Uterus (tissue), 4 donors: ENCODE results near the gene NPHP4. TPM values are rescaled to one million over a fixed set of nuclear protein-coding genes. Genes with fewer than 3 reads are reported as not detected.

Experiments
- DNase-seq, 2 donors: peaks; one replicate each; pipeline ENCODE4 v3.0.0-alpha.2; 2019 to 2020
- H3K27ac ChIP-seq, 2 donors: fragments of 200-600 bp; sonication (generic); 1 replicate in 1 of 2; 2 replicates in 1 of 2; pipeline ENCODE4 v1.5.1; 2016 to 2018
- H3K27me3 ChIP-seq, 2 donors: fragments of 200-600 bp; sonication (generic); one replicate each; pipeline ENCODE4 v1.5.1; 2018 to 2019; ENCODE audit warnings: control low read depth in 1 of 2
- H3K36me3 ChIP-seq, 2 donors: fragments of 200-600 bp; sonication (generic); one replicate each; pipeline ENCODE4 v1.5.1; 2019; ENCODE audit warnings: control low read depth in 1 of 2
- H3K4me1 ChIP-seq, 2 donors: fragments of 200-600 bp; sonication (generic); one replicate each; pipeline ENCODE4 v1.5.1; 2018 to 2019; ENCODE audit warnings: control low read depth in 1 of 2
- H3K4me3 ChIP-seq, 2 donors: fragments of 200-600 bp; sonication (generic); 1 replicate in 1 of 2; 2 replicates in 1 of 2; pipeline ENCODE4 v1.5.1; 2018 to 2019; ENCODE audit warnings: mild to moderate bottlenecking in 1 of 2
- H3K9me3 ChIP-seq, 2 donors: fragments of 200-600 bp; sonication (generic); one replicate each; pipeline ENCODE4 v1.5.1; 2019; ENCODE audit warnings: control low read depth in 1 of 2
- POLR2A ChIP-seq, 2 donors: fragments of 450-650 bp; IDR thresholded peaks; one replicate each; pipeline ENCODE4 v1.6.1; 2016; ENCODE audit warnings: antibody characterized with exemption in 2 of 2, mild to moderate bottlenecking in 1 of 2, moderate library complexity in 1 of 2
- intact Hi-C: fragments of 100-400 bp; cut with DNase I; formaldehyde crosslinking; loops from one replicate; pipeline ENCODE4 v1.15.1; 2023; ENCODE audit warnings: low total_unique reads
- total RNA-seq, 4 donors: library from RNA; depleted of rRNA in 3 of 4; stranded (reverse); fragments of >200 nt in 3 of 4; gene quantifications; one replicate each; pipeline versions ENCODE4 v1.1.0 to v1.2.4, GENCODE V29; 2014 to 2023
- TF ChIP-seq, protein P1 (sequence below), 4 experiments: fragments of 200-600 bp in 2 of 4; fragments of 450-650 bp in 2 of 4; sonication (generic) in 2 of 4; IDR thresholded peaks; one replicate each; pipeline ENCODE4 v1.5.1; 2016 to 2019; ENCODE audit warnings: antibody characterized with exemption in 4 of 4, mild to moderate bottlenecking in 2 of 4, moderate library complexity in 1 of 4
- donor health status: DM: yes; HTN: yes; CAD: no.

NPHP4 gene
- total RNA-seq, 4 donors from 2014 or later = 1.3 to 16.2 (median 7.0) TPM

DNA sequence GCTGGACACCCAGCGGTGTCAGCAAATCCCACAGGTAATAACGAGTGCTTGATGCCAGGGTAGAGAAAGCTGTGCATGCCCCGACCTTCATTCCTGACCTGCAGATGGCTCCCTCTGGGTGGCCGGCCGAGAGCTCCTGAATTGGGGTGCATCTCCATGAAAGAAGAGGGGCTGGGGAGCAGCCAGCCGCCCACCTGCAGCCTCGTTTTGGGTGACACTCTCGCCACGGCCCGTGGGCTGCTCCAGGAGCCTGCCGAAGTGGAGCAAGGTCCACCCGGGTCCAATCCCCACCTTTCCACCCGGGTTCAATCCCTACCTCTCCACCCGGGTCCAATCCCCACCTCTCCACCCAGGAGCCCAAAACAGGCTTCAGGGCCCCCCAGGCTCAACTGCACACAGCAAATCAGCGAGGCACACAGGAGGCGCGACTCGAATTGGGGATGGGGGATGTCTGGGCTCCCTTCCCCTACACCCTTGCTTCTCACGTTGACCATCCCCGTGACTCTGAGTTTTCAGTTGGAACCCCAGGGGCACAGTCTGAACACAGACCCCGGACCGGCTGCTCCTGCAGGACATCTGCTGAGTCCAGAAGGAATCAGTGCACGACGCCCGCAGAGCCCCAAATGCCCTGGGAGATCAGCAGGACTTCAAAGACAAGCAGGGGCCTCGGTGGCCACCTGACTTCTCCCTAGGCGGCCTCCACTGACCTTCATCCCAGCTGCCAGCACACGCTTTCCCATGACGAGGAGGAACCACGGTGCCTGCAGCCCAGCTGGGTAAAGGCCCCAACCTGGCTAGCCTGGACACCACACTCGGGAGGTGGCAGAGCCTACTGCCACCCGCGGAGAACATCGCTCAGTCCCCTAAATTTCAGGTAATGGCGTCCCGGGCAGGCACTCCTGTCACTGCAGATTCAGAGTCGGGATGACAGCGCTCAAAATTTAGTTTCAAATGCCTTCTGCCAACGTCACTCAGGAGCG, 159.0 kb downstream of the NPHP4 start:
- TF ChIP-seq, protein P1, sequence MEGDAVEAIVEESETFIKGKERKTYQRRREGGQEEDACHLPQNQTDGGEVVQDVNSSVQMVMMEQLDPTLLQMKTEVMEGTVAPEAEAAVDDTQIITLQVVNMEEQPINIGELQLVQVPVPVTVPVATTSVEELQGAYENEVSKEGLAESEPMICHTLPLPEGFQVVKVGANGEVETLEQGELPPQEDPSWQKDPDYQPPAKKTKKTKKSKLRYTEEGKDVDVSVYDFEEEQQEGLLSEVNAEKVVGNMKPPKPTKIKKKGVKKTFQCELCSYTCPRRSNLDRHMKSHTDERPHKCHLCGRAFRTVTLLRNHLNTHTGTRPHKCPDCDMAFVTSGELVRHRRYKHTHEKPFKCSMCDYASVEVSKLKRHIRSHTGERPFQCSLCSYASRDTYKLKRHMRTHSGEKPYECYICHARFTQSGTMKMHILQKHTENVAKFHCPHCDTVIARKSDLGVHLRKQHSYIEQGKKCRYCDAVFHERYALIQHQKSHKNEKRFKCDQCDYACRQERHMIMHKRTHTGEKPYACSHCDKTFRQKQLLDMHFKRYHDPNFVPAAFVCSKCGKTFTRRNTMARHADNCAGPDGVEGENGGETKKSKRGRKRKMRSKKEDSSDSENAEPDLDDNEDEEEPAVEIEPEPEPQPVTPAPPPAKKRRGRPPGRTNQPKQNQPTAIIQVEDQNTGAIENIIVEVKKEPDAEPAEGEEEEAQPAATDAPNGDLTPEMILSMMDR (IDR thresholded peaks at IDR 0.05) = no peak
- TF ChIP-seq POLR2A (IDR thresholded peaks at IDR 0.05) = no peak
- peaks cover 0 to 3% of the 10 kb centered on the region in 2 donors for H3K27me3 ChIP-seq
- no peak for DNase-seq
- H3K36me3 ChIP-seq = no peaks in the 10 kb centered on the region
- H3K4me3 ChIP-seq = no peak overlapping the region
- H3K27ac ChIP-seq = no peak overlapping the region
- H3K4me1 ChIP-seq = no peaks in the 10 kb centered on the region
- intact Hi-C loops = no loop called here
- H3K9me3 ChIP-seq = no peaks in the 10 kb centered on the region

DNA sequence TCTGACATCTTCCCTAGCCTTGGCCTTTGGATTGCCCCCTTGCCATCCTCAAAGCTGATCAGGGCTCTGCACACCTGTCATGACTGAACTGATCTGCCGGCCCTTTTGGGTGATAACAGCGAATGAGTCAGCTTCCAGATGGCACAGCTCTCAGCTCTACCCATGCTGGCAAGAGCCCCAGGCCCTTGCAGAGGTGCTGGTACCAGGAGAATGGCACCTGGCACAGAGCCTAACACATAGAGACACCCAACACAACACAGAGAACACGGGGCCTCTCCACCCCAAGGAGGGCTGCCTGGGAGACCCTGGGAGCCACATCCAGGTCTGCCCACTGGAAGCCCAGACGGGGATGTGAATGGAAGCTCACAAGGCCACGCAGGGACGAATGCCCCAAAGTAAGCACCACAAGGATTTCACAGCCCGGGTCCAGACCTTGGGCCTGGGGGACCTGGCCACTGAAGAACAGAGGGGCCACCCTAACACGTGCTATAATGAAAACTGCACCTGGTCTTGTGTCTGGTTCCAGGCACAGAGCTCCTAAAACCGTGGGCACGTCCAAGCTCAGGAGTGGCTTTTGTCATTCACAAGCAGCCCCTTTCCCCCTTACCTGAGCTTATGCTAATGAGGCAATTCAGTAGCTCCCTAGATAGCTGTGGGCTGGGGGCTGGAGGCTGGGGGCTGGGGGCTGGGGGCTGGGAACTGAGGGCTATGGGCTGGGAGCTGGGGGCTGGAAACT, 160.5 kb downstream of the NPHP4 start:
- no peaks in the 10 kb centered on the region for H3K4me1 ChIP-seq

DNA sequence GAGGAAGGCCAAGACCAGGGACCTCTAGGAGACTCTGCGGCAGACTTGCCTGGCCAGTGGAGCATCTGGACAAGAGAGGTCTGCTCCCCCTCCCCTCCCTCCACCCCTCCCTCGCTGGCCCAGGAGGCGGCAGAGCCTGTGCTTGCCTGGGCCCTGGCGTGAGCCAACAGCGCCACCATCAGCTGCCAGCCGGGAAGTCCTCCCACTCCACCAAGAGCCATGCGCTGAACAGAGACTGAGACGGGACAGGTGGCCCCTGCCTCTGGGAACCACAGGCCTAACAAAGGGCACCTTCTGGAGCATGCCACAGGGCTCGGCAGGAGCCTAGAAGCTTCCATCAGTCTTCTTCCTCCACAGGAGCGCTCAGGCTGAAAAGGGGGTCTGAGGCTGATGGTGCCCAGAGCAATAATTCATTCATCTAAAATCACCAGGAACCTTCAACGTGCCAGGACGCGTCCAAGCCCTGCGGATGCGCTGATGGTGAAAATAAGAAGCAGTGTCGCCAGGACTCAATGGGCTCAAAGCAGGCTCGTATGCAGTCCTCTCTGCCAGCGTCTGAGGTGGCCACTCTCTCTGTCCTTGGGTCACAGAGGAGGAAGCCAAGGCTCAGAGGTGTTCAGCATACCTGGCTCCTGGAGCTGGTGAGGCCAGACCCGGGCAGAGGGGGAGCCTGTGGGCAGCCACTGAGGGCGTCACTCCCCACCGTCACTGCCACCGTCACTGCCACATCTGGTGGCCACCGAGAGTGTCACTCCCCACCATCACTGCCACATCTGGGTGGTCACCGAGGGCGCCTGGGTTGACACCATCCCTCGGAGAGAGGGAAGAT, 161.2 kb downstream of the NPHP4 start:
- H3K27me3 ChIP-seq = peaks cover 0 to 3% of the 10 kb centered on the region in 2 donors

More for the DNA sequence above, 160.5 kb downstream of the NPHP4 start:
- no peaks in the 10 kb centered on the region for H3K9me3 ChIP-seq
- intact Hi-C loops = no loop called here
- TF ChIP-seq POLR2A (IDR thresholded peaks at IDR 0.05) = no peak
- TF ChIP-seq, protein P1 (IDR thresholded peaks at IDR 0.05) = no peak
- no peak overlapping the region for H3K4me3 ChIP-seq
- DNase-seq = no peak
- no peak overlapping the region for H3K27ac ChIP-seq
- H3K27me3 ChIP-seq = peaks cover 0 to 3% of the 10 kb centered on the region in 2 donors
- no peaks in the 10 kb centered on the region for H3K36me3 ChIP-seq

DNA sequence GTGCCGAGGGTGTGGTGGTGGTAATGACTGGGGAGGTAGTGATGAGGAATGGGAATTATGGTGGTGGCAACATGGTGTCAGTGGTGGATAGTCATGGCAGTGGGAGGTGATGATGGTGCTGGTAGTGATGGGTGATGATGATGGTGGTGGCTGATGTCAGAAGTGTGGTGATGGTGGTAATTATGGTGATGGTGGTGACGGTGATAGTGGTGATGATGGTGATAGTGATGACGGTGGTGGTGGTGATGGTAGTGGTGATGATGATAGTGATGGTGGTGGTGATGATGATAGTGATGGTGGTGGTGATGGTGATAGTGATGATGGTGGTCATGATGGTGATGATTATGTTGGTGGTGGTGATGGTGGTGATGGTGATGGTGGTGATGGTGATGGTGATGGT, 162.8 kb downstream of the NPHP4 start:
- peaks cover 0 to 3% of the 10 kb centered on the region in 2 donors for H3K27me3 ChIP-seq
- no peaks in the 10 kb centered on the region for H3K36me3 ChIP-seq
- no peak for DNase-seq
- H3K27ac ChIP-seq = no peak overlapping the region
- no peaks in the 10 kb centered on the region for H3K9me3 ChIP-seq
- intact Hi-C loops = no loop called here
- no peak overlapping the region for H3K4me3 ChIP-seq
- no peaks in the 10 kb centered on the region for H3K4me1 ChIP-seq
- TF ChIP-seq, protein P1 (IDR thresholded peaks at IDR 0.05) = no peak
- no peak for TF ChIP-seq POLR2A (IDR thresholded peaks at IDR 0.05)

More for the DNA sequence above, 161.2 kb downstream of the NPHP4 start:
- no peak for DNase-seq
- Histone ChIP-seq H3K27ac (no peak overlapping the region), H3K4me3 (no peak overlapping the region), H3K36me3 (no peaks in the 10 kb centered on the region), H3K4me1 (no peaks in the 10 kb centered on the region), H3K9me3 (no peaks in the 10 kb centered on the region)
- intact Hi-C loops = no loop called here
- TF ChIP-seq, protein P1 (IDR thresholded peaks at IDR 0.05) = no peak
- TF ChIP-seq POLR2A (IDR thresholded peaks at IDR 0.05) = no peak
